ENCODE results near the gene ATP7A.
A peak's percentile ranks its signal among the peaks of the same experiment; 100 is the strongest.

Gene ATP7A

DNA sequence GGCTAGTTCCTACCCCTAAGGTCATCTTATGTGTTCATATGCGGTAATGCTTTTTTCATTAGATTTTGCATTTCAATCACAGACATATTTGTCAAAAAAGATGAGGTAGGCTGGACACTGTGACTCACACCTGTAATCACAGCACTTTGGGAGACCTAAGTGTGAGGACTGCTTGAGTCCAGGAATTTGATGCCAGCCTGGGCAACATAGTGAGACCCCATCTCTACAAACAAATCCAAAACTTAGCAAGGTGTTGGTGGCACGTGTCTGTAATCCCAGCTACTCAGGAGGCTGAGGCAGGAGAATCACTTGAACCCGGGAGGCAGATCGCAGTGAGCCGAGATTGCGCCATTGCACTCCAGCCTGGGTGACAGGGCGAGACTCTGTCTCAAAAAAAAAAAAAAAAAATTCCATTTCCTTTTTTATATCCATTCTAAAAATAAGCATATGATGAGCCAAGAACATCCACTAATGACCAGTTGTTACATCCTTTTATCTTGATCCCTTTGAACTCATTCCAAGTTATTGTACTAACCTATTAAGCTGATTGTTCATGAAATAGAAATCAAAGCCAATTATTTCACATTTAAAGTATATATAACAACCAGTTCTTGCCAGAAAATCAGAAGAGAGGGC is 35.5 kb downstream of the ATP7A start:
- DNase-seq = no peak

DNA sequence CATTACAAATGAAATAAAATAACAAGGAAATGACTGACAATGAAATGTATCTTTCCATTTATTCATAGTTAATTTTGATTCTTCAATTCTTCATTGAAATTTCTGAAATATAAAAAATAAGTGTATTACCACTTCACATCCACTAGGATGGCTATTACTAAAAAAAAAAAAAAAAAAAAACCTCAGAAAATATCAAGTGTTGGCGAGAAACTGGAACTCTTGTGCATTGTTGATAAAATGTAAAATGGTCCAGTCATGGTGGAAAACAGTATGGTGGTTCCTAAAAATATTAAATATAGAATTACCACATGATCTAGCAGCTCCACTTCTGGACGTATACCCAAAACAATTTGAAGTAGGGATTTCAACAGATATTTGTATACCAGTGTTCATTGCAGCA is 36.1 kb downstream of the ATP7A start:
- DNase-seq = no peak

DNA sequence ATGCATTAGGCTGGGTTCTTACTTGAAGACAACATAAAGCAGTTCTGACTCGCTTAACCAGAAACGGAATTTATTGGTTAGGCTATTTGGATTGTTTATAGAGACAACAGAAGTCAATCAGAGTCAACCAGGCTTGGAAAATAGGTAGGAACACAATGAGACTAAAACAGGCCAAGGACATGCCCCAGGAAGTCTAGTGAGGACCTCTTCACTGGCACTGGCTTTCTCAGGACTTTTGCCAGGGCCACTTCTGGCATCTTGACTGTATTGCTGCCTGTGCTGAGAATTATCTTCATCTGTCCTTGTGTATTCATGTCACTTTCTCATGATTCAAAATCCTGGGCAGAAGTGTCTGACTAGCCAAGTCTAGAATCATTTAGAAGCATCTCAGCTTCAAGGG is 39.3 kb downstream of the ATP7A start:
- no peak for DNase-seq

DNA sequence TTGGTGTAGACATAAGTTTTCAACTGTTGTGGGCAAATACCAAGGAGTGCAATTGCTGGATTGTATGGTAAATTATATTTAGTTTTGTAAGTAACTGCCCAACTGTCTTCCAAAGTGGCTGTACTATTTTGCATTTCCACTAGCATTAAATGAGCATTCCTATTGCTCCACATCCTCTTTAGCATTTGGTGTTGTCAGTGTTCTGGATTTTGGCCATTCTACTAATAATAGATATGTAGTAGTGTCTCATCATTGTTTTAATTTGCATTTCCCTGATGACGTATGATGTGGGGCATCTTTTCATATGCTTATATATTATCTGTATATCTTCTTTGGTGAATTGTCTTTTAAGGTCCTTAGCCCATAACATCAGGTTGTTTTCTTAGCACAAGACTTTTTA is 41.7 kb downstream of the ATP7A start:
- DNase-seq = no peak

DNA sequence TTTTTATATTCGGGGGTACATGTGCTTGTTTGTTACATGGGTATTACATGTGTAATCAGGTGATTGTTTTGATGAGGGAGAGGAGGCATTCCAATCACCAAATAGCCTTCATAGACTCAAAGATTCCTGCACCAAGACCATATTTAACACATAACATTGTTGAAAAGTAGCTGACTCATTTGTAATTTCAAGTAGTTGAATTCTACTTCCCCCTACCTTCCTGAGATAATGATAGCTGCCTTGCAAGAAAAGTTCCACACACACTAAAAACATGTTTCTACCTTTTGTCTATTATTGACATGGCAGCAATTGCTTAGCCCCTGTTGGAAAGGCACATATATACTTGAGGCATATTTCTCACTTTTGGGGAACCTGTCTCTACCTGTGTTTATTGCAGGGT is 42.8 kb downstream of the ATP7A start:
- DNase-seq = no peak

DNA sequence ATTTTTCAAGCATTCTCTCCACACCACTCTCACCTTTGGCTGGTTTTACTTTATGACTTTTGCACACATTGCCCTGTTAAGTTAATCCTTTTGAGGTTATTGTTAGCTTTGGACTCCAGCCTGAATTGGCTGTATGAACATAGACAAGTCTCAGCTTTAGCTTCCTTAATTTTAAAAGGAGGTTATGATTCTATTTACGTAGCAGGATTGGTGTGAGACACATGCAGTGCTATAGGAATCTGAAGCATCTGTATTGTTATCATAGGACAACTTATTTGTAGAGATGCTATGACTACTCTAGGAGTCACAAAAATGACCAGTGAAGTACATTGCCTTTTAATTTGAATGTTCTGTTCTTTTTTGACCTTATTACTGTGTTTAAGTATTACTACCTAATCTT is 43.2 kb downstream of the ATP7A start:
- no peak for DNase-seq

DNA sequence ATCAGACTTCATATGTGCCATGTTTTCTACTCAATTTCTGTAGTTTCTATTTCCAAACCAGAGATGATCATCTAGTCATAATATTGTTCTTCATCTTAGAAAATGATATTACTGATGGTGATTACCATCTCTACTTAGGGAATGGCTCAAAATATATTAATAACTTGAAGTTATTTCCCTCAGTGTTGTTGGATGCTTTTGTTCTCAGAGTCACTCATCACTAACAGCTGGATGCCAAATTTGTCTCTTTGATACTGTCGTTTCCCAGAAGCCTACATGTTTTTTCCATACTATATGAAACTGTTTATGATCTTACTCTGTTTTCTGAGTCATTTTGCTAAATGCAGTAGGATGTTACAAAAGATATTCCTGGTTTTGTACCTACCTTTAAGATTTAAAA is 50.1 kb downstream of the ATP7A start:
- DNase-seq = no peak

DNA sequence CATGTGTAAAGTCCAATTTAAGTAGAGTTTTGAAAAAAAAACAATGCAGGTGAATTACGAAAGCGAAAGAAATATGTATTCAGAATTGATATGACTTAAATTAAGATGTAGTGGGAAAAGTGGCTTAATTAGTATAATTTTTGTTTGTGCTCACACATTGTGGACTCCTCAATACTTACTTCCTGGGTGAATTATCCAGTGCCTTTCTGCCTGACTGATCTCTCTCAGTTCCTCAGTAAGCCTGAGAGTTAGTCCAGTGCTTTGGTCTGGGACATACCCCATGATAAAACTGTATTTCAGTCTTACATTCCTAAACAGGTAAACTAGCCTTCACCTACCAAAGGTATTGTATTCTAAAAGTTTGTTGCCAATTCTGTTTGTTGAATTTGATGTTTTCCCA is 50.6 kb downstream of the ATP7A start:
- no peak for DNase-seq

DNA sequence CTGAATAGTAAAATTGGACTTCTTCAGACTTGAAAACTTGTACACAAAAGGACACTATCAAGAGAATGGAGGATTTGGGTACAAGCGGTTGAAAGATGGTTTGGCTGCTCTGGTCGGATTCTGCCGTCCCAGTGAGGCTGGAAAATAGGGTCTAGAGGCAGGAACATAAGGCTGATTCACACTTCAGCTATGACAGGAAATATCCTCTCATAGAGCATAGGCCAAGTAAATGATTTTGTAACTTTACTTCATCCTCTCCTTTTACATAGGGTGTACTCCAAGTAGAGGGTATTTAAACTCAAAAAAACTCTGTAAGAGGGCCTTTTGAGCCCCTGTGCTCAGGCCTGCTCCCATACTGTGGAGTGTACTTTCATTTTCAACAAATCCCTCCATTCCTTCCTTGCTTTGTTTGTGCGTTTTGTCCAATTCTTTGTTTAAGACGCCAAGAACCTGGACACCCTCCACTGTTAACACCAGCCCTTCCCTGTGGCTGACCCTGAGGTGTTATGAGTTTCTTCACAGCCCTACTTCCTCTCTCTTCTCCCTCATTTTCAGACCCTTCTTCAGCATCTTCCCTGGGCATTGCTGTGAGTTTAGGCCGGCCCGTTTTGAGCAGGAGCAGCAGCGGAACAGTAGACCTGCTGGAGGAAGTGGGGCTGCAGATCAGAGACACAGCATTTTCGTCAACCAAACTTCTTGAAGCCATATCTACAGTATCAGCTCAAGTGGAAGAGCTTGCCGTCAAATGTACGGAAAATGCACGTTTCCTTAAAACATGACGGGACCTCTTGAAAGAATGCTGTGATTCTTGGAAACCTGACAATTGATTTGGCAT is 51.8 kb downstream of the ATP7A start:
- DNase-seq = no peak

DNA sequence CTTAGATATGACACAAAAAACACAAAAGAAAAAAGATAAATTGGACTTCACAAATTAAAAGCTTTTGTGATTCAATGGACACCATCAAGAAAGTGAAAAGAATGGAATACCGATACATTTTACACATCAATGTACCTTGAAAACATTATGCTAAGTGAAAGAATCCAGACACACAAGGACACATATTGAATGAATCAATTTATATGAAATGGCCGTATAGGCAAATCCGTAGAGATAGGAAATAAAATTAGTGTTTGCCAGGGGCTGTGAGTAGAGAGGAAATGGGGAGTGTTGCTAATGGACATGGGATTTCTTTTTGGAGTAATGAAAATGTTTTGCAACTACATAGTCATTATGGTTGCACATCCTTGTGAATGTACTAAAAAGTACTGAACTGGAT is 55.9 kb downstream of the ATP7A start:
- no peak for DNase-seq

DNA sequence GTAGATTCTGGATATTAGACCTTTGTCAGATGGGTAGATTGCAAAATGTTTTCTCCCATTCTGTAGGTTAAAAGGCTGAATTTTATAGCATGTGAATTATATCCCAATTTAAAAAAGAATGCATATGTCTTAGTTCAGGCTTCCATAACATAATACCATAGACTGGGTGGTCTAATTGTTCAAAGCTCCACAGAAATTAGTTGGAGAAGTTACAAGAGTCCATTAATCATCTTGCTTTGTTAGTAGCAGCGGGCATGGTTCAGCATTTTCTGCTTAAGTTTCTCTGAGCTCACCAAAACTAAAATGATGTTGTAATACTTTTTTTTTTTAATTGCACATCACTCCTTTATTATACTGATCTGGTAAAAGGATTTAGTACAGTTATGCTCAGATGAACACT is 57.1 kb downstream of the ATP7A start:
- no peak for DNase-seq

DNA sequence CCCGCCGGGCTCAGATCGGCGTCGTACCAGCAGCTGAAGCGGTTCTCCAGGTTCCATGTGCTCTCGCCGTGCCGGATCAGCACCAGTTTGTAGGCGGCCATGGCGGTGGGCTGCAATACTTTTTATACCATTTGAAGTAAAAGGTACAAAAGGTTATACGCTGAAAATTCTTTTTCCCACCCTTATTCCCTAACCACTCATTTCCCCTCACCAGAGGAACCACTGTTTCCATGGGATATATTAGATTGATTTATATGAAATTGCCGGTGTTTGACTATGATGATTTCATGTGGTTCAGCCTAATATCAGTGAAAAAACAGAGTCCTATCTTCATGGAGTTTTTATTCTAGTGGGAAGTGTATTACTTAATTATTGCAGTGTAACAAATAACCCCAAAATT is 59.0 kb downstream of the ATP7A start, which contains the start of gene PGAM4:
Gene PGAM4 (minus strand): TSS at position 101 of the 400 bp plus-strand sequence. CDS start 0 bp downstream, at position 101.
- no peak for DNase-seq

DNA sequence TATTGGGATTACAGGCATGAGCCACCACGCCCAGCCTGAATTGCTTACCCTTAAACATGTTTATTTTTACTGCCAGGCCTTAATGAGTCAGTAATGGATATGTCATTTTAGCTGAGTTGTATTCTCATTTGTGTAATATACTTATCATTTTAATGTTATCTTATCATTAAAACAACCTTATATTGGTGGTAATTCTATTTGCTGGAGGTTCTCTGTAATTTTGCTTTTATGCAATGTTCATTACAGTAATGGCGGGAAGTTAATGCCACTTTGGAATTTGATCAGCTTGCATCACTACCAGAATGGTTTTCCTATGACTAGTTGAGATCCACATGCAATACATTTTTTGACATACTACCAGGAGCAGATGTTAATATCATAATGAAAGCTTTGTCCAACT is 65.3 kb downstream of the ATP7A start:
- DNase-seq = no peak

DNA sequence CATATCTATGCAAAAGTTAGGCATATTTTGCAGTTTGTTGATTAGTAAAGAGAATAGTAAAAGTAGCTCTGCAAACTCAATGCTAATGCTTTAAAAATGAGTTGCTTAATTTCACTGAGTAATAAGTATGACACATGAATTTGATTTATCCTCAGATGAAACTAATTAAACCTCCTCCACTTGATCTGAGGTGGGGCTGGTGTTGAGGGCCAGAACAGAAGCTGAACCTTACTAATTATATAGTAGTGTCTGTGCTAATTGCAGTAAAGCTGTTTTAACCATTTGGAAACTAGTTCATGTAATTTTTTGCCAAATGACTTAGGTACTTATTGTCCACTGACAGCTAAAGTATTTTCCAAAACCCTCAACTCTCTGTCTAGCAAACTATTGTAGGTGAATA is 66.6 kb downstream of the ATP7A start:
- DNase-seq = no peak

DNA sequence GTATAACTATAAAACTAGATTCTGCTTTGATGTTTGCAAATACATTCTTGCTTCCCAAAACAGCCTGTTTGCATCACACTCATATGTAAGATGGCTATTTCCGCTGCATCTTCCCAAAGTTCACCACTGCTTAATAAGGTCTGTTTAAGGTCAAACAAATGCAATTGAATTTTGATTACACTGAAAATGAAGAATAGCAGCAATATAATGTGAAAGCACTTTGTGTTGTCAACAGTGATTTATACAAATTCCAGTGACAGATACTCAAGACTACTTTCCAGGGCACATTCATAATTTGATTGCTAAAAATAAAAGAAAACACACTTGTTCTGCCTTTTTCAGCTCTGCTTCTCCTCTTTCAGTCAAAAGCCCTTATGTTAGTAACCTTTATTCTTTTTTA is 67.0 kb downstream of the ATP7A start:
- no peak for DNase-seq

DNA sequence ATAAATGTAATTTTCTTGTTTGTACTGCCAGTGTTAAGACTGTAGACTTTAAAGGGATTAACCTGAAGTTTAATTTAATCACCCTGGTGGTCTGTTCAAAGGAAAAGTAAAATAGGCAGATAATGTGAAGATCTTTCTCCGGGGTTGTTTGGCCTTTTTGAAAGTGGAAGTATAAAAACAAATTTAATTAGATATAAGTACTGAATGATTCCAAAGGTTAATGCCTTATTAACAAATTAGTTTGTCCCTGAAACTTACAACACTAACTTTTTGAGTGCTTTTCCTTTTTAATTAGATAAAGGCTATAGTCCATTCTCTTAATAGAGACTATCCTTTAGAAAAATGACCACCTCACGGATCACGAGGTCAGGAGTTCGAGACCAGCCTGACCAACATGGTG is 69.4 kb downstream of the ATP7A start:
- no peak for DNase-seq

DNA sequence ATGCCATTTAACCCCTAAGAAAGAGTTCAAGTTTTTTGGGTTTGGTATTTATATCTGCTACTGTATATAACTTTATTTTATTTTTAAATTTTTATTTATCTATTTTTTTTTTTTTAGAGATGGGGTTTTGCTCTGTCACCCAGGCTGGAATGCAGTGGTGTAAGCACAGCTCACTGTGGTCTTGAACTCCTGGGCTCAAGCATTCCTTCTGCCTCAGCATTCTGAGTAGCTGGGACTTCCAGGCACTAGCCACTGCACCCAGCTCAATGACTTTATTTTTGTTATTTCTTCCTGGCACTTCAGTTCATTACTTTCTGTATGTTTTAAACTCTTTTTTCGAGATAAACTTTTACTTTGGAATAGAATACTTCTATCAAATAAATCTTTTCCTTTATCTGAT is 101.4 kb downstream of the ATP7A start:
- no peak for DNase-seq

DNA sequence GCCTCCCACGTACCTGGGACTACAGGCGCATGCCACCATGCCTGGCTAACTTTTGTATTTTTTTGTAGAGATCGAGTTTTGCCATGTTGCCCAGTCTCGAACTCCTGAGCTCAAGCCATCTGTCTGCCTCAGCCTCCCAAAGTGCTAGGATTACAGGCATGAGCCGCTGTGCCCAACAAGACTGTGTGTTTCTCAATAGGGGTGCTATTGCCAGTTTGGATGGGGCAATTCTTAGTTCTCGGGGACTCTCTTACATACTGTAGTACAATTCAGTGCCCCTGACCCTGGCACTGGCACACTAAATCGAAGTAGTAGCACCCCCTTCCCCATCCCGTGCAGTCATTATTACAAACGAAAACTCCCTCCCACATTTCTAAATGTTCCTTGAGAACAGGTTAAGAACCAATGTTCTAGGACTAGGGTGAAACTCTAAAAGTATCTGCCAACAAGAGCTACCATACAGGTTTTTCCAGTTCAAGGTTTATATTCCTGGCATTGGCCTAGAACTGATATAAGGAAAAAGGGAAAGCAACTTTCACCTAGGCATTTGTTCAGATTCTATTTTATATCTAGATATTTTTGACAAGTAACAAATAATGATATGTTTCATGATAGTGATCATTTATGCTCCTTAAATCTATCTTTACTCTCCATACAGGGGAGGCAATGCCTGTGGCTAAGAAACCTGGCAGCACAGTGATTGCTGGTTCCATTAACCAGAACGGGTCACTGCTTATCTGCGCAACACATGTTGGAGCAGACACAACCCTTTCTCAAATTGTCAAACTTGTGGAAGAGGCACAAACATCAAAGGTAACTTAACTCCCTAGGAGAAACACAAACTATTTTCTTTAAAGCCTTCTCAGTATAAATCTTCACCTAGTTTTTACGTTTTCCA is 109.3 kb downstream of the ATP7A start:
- DNase-seq = no peak

DNA sequence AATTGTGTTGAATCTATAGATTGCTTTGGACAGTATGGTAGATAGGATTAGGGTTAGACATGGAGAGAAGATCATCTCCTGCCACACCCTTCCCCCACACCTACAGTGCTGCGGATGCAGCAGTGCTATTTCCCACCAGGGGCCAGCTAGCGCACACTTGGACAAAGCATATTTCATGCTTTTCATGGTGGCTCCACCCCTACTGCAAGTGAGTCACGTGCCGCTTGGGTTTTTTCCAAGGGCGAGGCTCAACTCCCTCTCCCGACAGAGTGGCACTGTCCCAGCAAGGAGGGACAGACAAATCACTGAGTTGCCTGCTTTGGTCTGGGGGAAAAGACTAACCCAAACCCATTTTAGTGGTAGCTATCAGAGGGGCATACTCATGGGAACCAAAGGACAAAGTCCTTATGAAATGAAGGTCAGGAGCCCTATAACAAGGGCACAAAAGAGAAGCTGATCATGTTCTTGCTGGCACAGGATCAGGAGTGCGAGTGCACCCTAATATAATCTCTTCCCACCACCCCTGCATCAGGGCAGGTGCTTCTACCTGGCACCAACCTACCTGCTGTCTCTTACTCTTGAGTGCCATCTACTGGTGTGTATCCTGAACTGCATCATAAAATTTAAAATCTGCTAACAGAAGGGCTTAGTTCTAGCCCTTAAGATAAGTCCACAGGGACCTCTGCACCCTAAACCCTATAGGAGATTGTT is 114.0 kb downstream of the ATP7A start:
- no peak for DNase-seq

DNA sequence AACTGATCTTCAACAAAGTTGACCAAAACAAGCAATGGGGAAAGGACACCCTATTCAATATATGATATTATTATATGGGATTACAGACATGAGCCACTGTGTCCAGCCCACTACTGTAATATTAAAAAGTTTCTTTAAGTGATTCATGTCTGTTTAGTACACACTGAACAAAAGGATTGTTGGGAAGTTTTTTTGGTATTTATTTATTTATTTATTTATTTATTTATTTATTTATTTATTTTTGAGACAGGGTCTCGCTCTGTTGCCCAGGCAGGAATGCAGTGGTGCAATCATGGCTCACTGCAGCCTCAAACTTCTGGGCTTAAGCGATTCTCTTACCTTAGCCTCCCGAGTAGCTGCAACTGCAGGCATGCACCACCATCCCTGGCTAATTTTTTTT is 117.3 kb downstream of the ATP7A start:
- no peak for DNase-seq

DNA sequence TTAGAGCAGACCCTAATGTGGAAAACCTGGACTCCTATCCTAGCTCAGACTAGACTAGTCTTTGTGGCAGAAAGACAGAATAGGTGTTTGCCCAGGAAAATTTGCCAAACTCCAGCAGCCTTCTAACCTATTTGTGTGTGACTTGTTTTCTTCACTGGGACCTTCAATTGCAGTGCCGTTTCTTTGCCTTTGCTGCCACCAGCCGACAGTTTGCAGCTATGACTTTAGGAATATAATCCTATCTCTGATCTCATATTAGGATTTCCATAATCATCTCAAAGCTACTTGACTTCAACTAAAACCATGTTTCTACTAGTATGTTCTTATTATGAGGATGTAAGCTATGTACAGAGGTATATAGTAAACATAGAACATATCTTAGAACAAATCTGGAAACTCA is 119.2 kb downstream of the ATP7A start:
- peak; percentile 10 for DNase-seq

DNA sequence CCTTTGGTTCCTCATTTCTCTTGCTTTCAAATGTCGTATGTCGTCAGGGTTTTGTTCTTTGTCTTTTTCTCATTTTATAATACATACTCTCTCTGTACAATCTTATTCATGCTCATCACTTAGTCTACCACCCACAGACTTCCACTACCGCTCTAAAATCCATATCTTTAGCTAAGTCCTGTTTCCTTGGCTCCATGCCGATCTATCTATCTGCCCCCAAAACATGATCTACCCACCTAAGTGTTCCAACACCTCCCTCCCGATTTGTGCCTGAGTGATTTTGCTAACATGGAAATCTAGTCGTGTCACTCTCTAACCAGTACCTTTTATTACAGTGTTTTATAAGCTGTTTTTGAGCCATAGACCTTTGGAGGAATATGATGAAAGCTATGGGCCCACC is 124.6 kb downstream of the ATP7A start:
- DNase-seq = no peak

DNA sequence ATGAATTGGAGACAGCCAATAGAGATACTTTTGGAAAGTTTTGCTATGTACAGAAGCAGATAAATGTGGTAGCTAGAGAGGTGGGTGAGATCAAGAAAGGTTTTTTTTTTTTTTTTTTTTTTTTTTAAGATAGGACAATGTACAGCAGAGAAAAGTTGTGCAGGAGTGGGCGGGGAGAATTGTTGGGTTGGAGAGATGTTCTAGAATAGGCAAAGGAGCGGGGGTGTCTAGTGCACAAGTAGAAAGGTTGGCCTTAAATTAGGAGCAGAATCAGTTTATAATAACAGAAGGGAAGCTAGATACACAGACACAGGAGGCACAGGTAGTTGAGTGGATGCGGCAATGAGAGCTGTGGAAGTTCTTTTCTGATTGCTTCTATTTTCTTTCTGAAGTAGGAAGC is 127.4 kb downstream of the ATP7A start:
- DNase-seq = no peak
